ENCODE results near the gene CAMTA1. TPM values are rescaled to one million over a fixed set of nuclear protein-coding genes. Genes with fewer than 3 reads are reported as not detected.

CAMTA1 gene
- polyA plus RNA-seq, 1 experiment = 23.1 TPM

DNA sequence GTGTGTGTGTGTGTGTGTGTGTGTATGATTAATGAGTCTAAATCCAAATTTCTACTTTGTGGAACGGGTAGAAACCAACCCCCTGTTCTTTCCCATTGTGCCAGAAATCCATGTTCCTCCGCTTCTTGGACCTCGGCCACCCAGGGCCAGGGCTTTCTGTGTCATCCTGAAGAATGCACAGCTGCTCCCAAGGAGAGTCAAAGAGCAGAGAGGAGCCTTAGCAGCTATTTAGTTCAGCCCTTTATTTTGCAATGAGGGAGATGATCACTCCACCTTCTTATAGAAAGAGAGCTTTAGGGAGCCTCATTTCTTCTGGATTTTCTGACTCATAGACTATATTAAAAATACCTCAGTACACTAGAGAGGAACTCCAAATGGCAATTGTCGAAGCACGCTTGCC is 496.6 kb downstream of the CAMTA1 start:
- ChIA-PET CTCF (interaction anchor here (0.6 to 1.0 kb wide), 2 partner anchors 19 to 491 kb away, joined by 3 read pairs; no protein-coding TSS in a partner anchor), POLR2A (no interaction called here)
- Histone ChIP-seq H3K36me3 (ENCODE audit: control insufficient read depth, insufficient read depth, low read length) (no peaks in the 10 kb centered on the region), H3K4me3 (ENCODE audit: low read depth, low read length) (no peak overlapping the region), H3K27me3 (ENCODE audit: control insufficient read depth, insufficient read depth, low read length) (no peaks in the 10 kb centered on the region)
- no peak for DNase-seq (ENCODE audit: low read depth)
- TF ChIP-seq, protein P1, sequence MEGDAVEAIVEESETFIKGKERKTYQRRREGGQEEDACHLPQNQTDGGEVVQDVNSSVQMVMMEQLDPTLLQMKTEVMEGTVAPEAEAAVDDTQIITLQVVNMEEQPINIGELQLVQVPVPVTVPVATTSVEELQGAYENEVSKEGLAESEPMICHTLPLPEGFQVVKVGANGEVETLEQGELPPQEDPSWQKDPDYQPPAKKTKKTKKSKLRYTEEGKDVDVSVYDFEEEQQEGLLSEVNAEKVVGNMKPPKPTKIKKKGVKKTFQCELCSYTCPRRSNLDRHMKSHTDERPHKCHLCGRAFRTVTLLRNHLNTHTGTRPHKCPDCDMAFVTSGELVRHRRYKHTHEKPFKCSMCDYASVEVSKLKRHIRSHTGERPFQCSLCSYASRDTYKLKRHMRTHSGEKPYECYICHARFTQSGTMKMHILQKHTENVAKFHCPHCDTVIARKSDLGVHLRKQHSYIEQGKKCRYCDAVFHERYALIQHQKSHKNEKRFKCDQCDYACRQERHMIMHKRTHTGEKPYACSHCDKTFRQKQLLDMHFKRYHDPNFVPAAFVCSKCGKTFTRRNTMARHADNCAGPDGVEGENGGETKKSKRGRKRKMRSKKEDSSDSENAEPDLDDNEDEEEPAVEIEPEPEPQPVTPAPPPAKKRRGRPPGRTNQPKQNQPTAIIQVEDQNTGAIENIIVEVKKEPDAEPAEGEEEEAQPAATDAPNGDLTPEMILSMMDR (IDR thresholded peaks at IDR 0.05; ENCODE audit: insufficient read depth, low read depth, low read length) = no peak

DNA sequence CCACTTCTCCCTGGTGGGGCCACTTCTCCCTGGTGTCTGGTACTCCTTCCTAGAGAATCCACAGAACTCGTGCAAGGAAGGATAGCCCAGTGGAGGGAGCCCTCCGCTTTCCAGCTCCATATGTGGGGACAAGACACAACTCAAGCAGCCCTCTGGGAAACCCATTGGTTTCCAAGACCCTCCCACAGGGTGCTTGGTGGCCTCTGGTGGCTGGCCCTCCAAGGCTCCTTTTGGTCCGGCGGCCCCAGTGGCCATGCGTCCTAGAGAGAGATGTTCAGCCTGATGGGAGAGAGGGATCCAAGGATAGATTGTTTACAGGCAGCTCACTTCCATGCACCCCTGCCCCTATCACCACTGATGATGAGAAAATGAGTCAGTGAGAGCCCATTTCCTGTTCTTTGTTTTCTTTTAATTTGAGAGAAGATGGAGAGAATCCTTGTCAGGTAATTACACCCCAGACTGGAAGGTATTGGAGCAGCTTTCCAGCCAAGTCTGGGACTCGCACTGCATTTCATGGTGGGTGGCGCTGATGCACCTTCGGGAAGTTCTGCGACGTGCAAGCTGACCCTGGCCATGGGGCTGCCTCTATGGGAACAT is 499.7 kb downstream of the CAMTA1 start:
- Histone ChIP-seq H3K36me3 (ENCODE audit: control insufficient read depth, insufficient read depth, low read length) (no peaks in the 10 kb centered on the region), H3K4me3 (ENCODE audit: low read depth, low read length) (no peak overlapping the region), H3K27me3 (ENCODE audit: control insufficient read depth, insufficient read depth, low read length) (no peaks in the 10 kb centered on the region)
- ChIA-PET CTCF (interaction anchor here (0.7 to 0.9 kb wide), 2 partner anchors 13 to 55 kb away, joined by 3 to 4 read pairs; no protein-coding TSS in a partner anchor), POLR2A (no interaction called here)
- DNase-seq (ENCODE audit: low read depth) = no peak
- TF ChIP-seq, protein P1 (IDR thresholded peaks at IDR 0.05; ENCODE audit: insufficient read depth, low read depth, low read length) = no peak

DNA sequence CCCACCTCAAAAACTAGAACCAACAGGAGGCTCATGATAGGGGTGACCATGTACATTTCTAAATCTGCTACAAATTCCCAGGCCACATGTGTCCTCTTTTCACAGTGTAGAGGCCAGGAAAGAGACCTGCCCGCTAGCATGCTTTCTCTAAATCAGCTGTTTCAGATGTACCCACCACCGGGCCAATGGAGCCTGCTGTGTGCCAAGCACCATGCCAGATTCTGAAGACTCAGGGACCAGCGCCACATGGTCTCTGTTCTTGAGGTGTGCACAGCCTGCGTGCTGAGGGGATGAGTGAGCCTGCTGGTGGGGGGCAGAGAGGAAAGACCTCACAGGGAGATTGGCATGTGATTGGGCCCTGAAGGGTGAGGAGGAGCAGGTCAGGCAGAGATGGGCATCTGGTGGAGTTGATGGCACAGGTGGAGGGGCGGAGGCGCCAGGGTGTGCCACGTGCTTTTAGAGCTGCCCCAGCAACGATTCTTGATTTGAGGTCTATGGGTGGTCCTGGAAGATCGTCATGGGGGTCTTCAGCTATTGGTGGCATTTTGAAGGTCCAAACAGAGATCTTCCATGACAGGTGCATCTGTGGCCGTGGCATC is 500.7 kb downstream of the CAMTA1 start:
- CTCF ChIA-PET = interaction anchor here (0.9 kb wide), 1 partner anchor 12 kb away, joined by 4 read pairs; no protein-coding TSS in a partner anchor
- DNase-seq (ENCODE audit: low read depth) = no peak
- TF ChIP-seq, protein P1 (IDR thresholded peaks at IDR 0.05; ENCODE audit: insufficient read depth, low read depth, low read length) = no peak

DNA sequence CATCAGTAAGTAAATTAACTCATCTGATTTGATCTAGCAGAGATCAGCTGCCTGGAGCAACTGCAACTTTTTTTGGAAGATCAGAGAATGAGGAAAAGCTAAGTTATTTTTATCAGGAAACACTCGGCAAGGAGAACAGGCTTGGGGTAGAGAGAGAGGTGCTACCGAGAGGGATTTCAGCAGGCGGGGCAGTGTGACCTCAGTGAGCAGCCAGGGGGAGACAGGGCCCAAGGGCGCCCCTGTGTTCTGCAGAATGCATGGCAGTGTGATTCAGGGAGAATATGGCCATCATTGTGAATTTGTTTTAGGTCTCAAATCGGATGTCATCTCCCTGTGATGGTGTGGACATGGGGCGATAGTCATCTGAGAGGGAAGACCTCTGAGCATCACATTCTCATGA is 501.8 kb downstream of the CAMTA1 start:
- ChIA-PET CTCF (no interaction called here), POLR2A (no interaction called here)
- no peak for DNase-seq (ENCODE audit: low read depth)
- Histone ChIP-seq H3K27me3 (ENCODE audit: control insufficient read depth, insufficient read depth, low read length) (no peaks in the 10 kb centered on the region), H3K4me3 (ENCODE audit: low read depth, low read length) (no peak overlapping the region), H3K36me3 (ENCODE audit: control insufficient read depth, insufficient read depth, low read length) (no peaks in the 10 kb centered on the region)
- TF ChIP-seq, protein P1 (IDR thresholded peaks at IDR 0.05; ENCODE audit: insufficient read depth, low read depth, low read length) = no peak

More for the DNA sequence above, 500.7 kb downstream of the CAMTA1 start:
- POLR2A ChIA-PET = no interaction called here
- H3K4me3 ChIP-seq (ENCODE audit: low read depth, low read length) = no peak overlapping the region
- no peaks in the 10 kb centered on the region for H3K36me3 ChIP-seq (ENCODE audit: control insufficient read depth, insufficient read depth, low read length)
- no peaks in the 10 kb centered on the region for H3K27me3 ChIP-seq (ENCODE audit: control insufficient read depth, insufficient read depth, low read length)

DNA sequence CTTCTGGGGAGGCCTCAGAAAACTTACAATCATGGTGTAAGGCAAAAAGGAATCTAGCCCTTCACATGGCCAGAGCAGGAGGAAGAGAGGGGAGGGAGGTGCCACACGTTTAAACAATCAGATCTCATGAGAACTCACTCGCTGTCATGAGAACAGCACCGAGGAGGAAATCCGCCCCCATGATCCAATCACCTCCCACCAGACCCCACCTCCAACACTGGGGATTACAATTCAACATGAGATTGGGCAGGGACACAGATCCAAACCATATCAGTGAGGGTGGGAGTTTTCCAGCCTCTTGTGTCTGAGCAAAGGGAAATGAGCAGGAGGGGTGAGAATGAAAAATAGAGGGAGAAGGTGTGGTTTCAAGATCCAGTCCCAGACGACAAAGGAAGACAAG is 503.7 kb downstream of the CAMTA1 start:
- CTCF ChIA-PET = no interaction called here
- H3K27me3 ChIP-seq (ENCODE audit: control insufficient read depth, insufficient read depth, low read length) = no peaks in the 10 kb centered on the region
- TF ChIP-seq, protein P1 (IDR thresholded peaks at IDR 0.05; ENCODE audit: insufficient read depth, low read depth, low read length) = no peak
- no peak overlapping the region for H3K4me3 ChIP-seq (ENCODE audit: low read depth, low read length)
- POLR2A ChIA-PET = no interaction called here
- H3K36me3 ChIP-seq (ENCODE audit: control insufficient read depth, insufficient read depth, low read length) = no peaks in the 10 kb centered on the region
- DNase-seq (ENCODE audit: low read depth) = no peak
